Loucy (cell line): ENCODE results near the gene WSB2.

Experiments
- CTCF ChIP-seq: fragments of 200-600 bp; sonication (generic); conservative IDR thresholded peaks from 2 replicates; pipeline ENCODE4 v1.5.1; 2014; ENCODE audit warnings: mild to moderate bottlenecking, antibody characterized with exemption, low read length
- EZH2phosphoT487 ChIP-seq: fragments of 200-600 bp; IDR thresholded peaks from 2 replicates; pipeline ENCODE4 v1.6.1; 2018; ENCODE audit warnings: antibody characterized with exemption, mild to moderate bottlenecking, moderate library complexity, borderline replicate concordance

- TF ChIP-seq CTCF (no peak), EZH2phosphoT487 (no peak)
These were observed 1.4 kb downstream of the WSB2 start for GRCh38 chr12:118059341-118060191.
